ENCODE measurements around the gene EPAS1. TPM values are rescaled to one million over a fixed set of nuclear protein-coding genes. Genes with fewer than 3 reads are reported as not detected.

The EPAS1 gene
- total RNA-seq, 1 experiment from 2014 or later = 43.2 TPM

DNA sequence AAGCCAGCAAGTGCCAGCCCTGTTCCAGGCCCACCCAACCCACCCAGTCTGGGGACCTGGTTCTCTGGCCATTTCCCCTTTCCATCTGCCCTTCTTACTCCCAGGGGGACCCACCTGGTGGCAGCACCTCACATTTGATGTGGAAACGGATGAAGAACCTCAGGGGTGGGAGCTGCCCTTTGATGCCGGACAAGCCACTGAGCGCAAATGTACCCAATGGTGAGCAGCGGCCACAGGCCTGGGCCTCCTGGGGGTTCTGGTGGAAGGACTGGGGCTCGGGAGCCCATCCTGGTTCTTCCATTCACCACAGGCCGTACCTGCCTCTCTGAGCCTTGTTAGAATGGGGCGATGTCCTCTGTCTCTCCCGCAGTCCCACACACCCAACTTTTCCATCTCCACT lies 84.7 kb downstream of the EPAS1 start:
- Histone ChIP-seq H3K4me1 (ENCODE audit: insufficient read depth, low read length) (peaks cover 17% of the 10 kb centered on the region), H3K9me3 (ENCODE audit: low read length) (no peaks in the 10 kb centered on the region), H3K27me3 (ENCODE audit: low read length) (no peaks in the 10 kb centered on the region), H3K9ac (ENCODE audit: low read length) (no peak overlapping the region), H3F3A (ENCODE audit: low read length, unreplicated experiment) (no peaks in the 10 kb centered on the region), H3K79me2 (ENCODE audit: low read length) (no peaks in the 10 kb centered on the region), H4K20me1 (ENCODE audit: low read length) (no peaks in the 10 kb centered on the region), H3K4me2 (ENCODE audit: low read length) (no peak overlapping the region), H3K4me3 (ENCODE audit: low read length) (no peak overlapping the region), H2AFZ (ENCODE audit: low read length) (no peak overlapping the region), H3K27ac (ENCODE audit: low read length) (no peak overlapping the region), H3K9me2 (replicated peaks; ENCODE audit: low read length) (no peaks in the 10 kb centered on the region), H3K36me3 (ENCODE audit: low read depth, low read length) (peaks cover 22% of the 10 kb centered on the region)
- CTCF ChIA-PET = no interaction called here
- BruUV-seq (replicated peaks) = no TSS peak
- TF ChIP-seq EZH2phosphoT487 (IDR thresholded peaks at IDR 0.05; ENCODE audit: borderline replicate concordance, low read length) (no peak), EZH2 (IDR thresholded peaks at IDR 0.05; ENCODE audit: low read length, unreplicated experiment) (no peak)
- TF ChIP-seq, protein P1, sequence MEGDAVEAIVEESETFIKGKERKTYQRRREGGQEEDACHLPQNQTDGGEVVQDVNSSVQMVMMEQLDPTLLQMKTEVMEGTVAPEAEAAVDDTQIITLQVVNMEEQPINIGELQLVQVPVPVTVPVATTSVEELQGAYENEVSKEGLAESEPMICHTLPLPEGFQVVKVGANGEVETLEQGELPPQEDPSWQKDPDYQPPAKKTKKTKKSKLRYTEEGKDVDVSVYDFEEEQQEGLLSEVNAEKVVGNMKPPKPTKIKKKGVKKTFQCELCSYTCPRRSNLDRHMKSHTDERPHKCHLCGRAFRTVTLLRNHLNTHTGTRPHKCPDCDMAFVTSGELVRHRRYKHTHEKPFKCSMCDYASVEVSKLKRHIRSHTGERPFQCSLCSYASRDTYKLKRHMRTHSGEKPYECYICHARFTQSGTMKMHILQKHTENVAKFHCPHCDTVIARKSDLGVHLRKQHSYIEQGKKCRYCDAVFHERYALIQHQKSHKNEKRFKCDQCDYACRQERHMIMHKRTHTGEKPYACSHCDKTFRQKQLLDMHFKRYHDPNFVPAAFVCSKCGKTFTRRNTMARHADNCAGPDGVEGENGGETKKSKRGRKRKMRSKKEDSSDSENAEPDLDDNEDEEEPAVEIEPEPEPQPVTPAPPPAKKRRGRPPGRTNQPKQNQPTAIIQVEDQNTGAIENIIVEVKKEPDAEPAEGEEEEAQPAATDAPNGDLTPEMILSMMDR (conservative IDR thresholded peaks at IDR 0.05; ENCODE audit: low read depth, low read length) = no peak
- POLR2A ChIA-PET (ENCODE audit: unreplicated experiment) = no interaction called here
- ATAC-seq (no peak), DNase-seq (no peak)
- intact Hi-C loops (cut with micrococcal nuclease) = no loop called here

DNA sequence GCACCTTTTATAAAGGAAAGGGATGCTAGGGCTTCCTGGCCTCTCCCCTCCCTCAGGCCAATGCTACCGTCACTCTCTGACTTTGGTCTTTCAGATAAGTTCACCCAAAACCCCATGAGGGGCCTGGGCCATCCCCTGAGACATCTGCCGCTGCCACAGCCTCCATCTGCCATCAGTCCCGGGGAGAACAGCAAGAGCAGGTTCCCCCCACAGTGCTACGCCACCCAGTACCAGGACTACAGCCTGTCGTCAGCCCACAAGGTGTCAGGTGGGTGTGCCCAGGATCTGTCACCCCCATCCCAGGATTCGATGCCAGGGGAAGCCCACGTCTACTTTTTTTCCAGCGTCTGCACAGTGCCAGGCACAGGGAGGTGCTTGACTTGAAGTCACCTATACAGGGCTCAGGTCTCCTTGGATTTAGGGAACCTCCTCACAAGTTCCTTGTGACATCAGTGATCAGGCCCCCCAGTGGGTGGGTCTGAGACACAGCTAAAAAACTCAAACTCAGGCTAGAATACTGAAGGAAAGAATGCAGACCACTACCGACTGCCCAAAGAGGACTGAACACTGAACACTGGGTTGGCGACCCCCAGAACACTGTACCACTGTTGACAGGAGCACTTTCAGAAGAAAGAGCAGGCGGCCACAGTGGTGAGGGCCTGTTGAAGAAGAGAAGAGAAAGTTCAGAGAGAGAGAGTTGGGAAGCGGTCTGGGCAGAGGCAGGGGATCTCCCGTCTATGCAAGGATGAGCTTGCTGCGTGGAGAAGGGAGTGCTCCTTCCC lies 85.3 kb downstream of the EPAS1 start:
- Histone ChIP-seq H3K9me3 (ENCODE audit: low read length) (no peaks in the 10 kb centered on the region), H3K79me2 (ENCODE audit: low read length) (no peaks in the 10 kb centered on the region), H4K20me1 (ENCODE audit: low read length) (no peaks in the 10 kb centered on the region), H3K4me2 (ENCODE audit: low read length) (no peak overlapping the region), H3K27me3 (ENCODE audit: low read length) (no peaks in the 10 kb centered on the region), H3K4me3 (ENCODE audit: low read length) (no peak overlapping the region), H3K9me2 (replicated peaks; ENCODE audit: low read length) (no peaks in the 10 kb centered on the region), H3K4me1 (ENCODE audit: insufficient read depth, low read length) (peaks cover 21% of the 10 kb centered on the region), H3F3A (ENCODE audit: low read length, unreplicated experiment) (no peaks in the 10 kb centered on the region), H3K27ac (ENCODE audit: low read length) (no peak overlapping the region), H3K36me3 (ENCODE audit: low read depth, low read length) (peaks cover 20% of the 10 kb centered on the region), H3K9ac (ENCODE audit: low read length) (no peak overlapping the region), H2AFZ (ENCODE audit: low read length) (no peak overlapping the region)
- intact Hi-C loops (cut with micrococcal nuclease) = no loop called here
- DNase-seq (no peak), ATAC-seq (no peak)
- TF ChIP-seq EZH2phosphoT487 (IDR thresholded peaks at IDR 0.05; ENCODE audit: borderline replicate concordance, low read length) (no peak), EZH2 (IDR thresholded peaks at IDR 0.05; ENCODE audit: low read length, unreplicated experiment) (no peak)
- TF ChIP-seq, protein P1 (conservative IDR thresholded peaks at IDR 0.05; ENCODE audit: low read depth, low read length) = no peak
- ChIA-PET POLR2A (ENCODE audit: unreplicated experiment) (no interaction called here), CTCF (no interaction called here)
- BruUV-seq (replicated peaks) = no TSS peak

DNA sequence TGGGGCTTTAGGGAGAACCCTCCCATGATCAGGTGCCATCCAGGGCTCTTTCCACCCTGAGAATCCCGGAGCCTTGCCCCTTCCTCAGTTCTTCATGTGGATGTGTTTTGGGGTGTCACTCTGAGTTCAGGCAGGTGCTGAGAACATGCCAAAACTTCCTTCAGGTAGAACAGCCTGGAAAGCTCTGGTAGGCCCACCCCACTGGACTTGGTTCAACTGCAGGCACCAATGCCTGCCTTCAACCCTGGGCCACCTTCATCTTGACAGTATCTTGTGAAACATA lies 85.8 kb downstream of the EPAS1 start:
- BruUV-seq (replicated peaks) = no TSS peak
- Histone ChIP-seq H3K27ac (ENCODE audit: low read length) (no peak overlapping the region), H3K27me3 (ENCODE audit: low read length) (no peaks in the 10 kb centered on the region), H3K9ac (ENCODE audit: low read length) (no peak overlapping the region), H3F3A (ENCODE audit: low read length, unreplicated experiment) (no peaks in the 10 kb centered on the region), H3K79me2 (ENCODE audit: low read length) (no peaks in the 10 kb centered on the region), H3K36me3 (ENCODE audit: low read depth, low read length) (peaks cover 20% of the 10 kb centered on the region), H3K9me2 (replicated peaks; ENCODE audit: low read length) (no peaks in the 10 kb centered on the region), H3K4me3 (ENCODE audit: low read length) (no peak overlapping the region), H4K20me1 (ENCODE audit: low read length) (no peaks in the 10 kb centered on the region), H3K4me2 (ENCODE audit: low read length) (no peak overlapping the region), H2AFZ (ENCODE audit: low read length) (no peak overlapping the region), H3K4me1 (ENCODE audit: insufficient read depth, low read length) (peaks cover 21% of the 10 kb centered on the region), H3K9me3 (ENCODE audit: low read length) (no peaks in the 10 kb centered on the region)
- ChIA-PET CTCF (no interaction called here), POLR2A (ENCODE audit: unreplicated experiment) (no interaction called here)
- no peak for DNase-seq
- intact Hi-C loops (cut with micrococcal nuclease) = no loop called here
- TF ChIP-seq EZH2 (IDR thresholded peaks at IDR 0.05; ENCODE audit: low read length, unreplicated experiment) (no peak), EZH2phosphoT487 (IDR thresholded peaks at IDR 0.05; ENCODE audit: borderline replicate concordance, low read length) (no peak)
- TF ChIP-seq, protein P1 (conservative IDR thresholded peaks at IDR 0.05; ENCODE audit: low read depth, low read length) = no peak
- ATAC-seq = no peak
